GM21515 (cell line): ENCODE results near the gene FHOD1.

ENCODE experiments used
- ATAC-seq: cut with Tn5 transposase; IDR thresholded peaks from one replicate; pipeline ENCODE4 v1.9.1; 2021; ENCODE audit not compliant: unreplicated experiment

Gene FHOD1

DNA sequence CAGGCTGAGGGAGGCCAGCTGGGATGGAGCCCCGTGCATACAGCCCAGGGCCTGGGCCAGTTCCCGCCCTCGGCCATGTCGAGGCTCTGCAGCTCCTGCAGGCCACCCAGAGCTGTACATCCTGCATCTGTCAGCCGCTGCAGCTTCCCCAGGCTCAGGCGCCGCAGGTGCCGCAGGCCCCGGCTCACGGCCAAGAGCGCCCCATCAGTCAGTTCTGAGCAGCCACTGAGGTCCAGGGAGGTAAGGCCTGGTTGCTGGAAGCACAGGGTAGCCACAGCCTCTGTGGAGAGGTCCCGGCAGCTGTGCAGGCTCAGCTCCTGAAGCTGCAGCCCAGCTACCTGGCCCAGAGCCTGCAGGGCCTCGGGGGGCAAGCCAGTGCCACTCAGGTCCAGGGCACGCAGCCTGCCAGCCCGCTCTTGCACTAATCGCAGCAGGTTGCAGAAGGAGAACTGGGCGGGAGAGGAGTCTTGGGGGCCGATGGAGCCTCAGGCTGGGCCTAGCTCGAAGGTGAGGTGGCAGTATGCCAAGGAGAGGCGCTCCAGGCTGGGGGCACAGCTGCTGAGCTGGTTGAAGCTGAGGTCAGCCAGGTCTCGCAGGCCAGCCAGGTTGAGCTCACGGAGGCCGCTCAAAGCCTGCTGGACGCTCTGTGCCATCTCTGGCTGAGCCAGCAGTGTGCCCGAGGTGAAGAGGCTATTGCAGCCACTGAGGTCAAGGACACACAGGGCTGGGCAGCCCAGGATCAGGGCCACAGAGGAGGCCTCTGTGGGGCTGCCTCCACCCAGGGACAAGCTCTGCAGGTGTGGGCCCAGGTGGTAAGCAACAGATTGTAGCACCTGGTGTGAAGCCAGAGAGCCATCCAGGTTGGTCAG lies 37.0 kb downstream of the FHOD1 start:
- no peak for ATAC-seq

DNA sequence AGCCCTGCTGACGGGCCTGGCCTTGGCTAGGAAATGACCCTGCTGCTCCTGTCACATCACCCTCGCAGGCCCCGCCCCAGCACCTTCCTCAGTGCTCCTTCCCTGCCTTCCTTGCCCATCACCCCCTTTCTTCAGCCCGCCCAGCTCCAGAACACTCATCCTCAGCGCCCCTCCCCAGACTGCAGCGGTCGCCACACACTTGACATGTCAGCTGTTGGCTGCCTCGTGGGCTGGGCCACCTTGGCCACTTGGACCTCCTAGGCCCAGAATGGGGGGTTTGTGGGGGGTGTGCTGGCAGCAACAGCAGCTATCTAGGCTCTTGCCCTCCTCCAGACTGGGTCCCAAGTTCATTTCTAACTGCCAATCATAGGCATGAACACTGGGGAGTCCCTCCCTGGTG lies 37.7 kb downstream of the FHOD1 start:
- no peak for ATAC-seq

DNA sequence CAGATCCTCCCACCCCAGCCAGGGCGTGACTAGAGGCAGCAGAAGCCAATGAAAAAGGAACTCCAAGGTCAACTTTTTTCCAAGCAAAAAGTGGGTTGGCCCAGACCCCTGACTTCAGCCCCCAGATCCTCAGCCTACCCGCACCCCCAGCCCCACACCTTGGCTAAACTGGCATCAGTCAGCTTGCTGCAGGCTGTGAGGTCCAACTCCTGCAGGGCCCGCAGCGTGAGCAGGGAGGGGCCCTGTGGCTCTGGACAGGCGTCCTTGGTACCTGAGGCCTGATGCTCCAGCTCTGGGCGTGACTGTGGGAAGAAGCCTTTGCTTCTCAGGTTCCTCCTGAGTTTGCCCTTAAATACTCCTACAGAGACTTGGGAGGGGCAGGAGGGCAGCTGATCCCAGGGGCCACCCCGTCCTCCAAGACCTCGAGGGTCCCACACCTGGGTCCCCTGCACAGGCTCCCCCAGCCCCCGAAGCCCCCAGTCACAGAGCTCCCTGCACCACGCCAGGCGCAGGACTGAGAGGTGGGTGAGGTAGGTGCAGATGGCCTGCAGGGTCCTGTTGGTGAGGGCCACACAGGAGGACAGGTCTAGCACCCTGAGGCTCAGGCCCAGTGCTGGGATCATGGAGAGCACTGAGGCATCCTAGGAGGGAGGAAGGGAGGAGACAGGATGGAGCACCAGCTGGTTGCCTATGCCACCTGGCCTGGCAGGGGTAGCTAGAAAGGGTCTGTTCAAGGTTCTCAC lies 39.0 kb downstream of the FHOD1 start:
- no peak for ATAC-seq

GRCh38 chr16:67207249-67208091 lies 39.8 kb downstream of the FHOD1 start:
- ATAC-seq, result no peak

DNA sequence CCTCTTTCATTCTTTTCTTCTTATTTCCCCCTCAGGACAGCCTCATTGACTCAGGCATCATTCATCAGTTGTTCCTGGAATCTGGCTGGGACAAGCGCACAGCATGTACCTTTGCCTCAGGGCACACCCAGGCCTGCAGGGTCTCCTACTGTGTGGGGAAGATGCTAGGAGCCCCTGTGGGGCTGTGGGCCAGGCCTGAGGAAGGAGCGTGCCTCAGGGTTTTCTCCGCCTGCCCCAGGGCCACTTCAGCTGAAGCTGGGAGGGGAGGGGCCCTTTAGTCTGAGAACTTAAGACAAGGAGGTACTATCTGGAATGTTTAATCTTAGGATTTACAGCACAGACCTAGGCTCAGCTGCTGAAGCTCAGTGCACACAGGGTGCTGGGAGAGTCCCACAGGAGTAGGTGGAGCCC lies 40.4 kb downstream of the FHOD1 start:
- ATAC-seq, result no peak

DNA sequence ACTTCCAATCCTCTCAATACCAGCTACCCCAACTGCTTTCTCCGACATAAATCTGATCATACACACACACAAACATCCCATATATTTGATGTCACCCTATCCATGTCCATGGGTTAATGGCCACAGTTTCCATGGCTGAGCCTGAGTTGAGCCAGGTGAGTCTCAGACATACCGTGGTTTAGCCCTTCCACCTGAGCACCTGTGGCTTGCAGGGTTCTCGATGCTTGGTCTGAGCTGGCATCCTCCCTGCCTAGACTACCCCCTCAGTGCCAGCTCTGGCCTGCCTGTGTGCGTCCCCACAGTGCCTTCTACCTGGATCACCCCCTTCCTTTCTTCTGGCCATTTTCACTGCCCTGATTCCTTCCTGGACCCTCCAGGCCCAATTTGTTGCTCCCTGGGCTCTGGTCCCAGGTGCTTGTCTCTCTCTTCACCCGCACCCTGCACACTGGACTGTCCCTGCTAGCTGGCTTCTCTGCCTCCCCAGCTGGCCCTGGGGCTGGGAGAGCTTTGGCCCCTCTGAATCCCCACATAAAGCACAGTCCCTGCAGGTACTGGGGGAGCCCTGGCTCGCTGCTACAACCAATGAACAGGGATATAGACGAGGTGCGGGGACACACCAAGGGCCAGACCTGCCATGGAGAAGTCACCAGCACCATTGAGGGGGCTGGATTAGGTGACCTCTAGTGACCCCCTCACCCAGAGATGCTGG lies 41.0 kb downstream of the FHOD1 start:
- ATAC-seq, result no peak

DNA sequence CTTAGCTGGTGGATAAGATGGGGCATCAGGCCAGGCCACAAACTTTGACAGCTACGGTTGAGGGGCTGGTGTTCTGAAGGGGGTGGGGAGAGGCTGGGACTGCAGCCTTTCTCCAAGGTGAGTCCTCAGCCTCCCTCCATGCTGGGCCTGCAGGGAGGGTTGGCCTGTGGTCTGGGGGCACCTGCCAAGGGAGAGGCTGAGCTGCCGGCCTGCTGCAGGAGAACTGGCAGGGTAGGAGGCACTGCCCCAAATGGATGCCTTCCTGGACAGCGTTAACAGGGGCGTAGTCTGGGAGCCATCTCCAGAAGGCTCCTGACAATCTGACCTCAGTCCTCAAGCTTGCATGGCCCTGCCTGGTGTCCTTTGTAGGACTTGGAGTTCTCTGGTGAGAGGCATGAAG lies 43.2 kb downstream of the FHOD1 start:
- ATAC-seq, result no peak

- no peak for ATAC-seq
Measured at GRCh38 chr16:67202956-67203493, 44.3 kb downstream of the FHOD1 start.

GRCh38 chr16:67202426-67202825 lies 44.9 kb downstream of the FHOD1 start:
- ATAC-seq, result no peak

- no peak for ATAC-seq
Measured at GRCh38 chr16:67201411-67202345, 45.6 kb downstream of the FHOD1 start.

- no peak for ATAC-seq
Measured at GRCh38 chr16:67200491-67200890, 46.8 kb downstream of the FHOD1 start.

DNA sequence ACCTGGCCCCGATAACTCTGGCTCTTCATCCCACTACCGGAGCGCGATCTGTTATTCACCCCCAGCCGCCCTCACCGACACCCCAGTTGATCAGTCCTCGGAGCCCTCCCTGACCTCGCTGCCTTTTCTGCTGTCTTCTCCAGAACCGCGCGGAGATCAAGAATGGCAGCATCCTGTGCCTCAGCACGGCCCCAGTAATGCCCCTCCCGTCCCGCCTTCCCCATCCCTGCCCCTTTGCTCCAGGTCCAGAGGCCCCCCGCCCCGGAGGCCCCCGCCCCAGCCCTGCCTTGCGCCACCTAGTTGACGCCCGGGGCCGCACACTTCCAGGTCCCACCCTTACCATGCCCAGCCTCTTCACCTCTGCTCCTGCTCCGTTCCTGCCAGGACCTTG lies 47.5 kb downstream of the FHOD1 start:
- no peak for ATAC-seq

DNA sequence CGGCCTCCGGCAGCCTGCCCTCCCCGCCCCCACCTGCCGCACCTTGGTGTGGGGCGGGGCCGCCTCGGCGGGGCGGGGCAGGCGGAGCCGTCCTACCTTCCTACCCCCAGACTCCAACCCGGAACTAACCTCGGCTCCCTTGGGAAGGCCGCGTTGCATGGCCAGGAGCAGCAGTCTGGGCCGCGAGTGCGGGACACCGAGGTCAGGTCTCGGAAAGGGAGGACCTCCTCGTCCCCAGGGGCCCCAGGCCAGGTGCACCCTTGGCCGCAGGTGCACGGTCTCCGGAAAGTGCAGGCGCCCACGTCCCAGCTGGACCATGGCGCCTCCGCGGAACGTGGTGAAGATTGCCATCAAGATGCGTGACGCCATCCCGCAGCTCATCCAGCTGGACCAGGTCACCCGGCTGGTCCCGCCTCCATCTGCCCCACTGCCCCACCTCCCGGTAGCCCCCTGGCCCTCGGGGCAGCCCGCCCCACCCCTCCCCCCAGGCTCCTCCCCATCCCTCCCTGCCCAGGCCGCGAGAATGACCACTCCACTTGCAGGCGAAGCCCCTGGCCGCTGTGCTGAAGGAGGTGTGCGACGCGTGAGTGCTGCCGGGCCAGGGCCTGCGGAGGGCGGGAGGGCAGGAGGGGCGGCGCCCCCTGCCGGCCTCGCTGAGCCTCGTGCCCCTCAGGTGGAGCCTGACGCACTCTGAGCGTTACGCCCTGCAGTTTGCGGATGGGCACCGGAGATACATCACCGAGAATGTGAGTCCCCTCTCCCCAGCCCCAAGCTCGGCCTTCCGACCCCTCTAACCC lies 48.1 kb downstream of the FHOD1 start, which contains the start of gene ELMO3:
TSS of gene ELMO3 (plus strand) at position 121 of the 797 bp plus-strand sequence. CDS start at position 317, 196 bp downstream.
- ATAC-seq, result no peak

GRCh38 chr16:67198238-67198734 lies 49.0 kb downstream of the FHOD1 start:
- ATAC-seq, result no peak

DNA sequence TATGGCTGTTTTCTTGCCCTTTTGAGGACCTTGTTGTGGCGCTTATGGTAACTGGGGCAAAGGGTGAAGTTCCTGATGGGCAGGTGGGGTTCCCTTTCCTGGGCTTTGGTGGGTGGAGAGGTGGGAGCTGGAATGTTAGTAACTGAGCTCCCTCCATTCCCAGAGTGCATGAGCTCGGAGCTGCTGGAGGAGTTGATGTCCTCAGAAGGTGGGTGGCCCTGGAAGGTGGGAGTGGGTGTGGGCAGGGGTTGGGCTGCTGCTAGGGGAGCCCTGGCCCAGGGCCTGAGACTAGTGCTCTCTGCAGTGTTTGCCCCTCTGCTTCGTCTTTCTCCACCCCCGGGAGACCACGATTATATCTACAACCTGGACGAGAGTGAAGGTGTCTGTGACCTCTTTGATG lies 49.6 kb downstream of the FHOD1 start:
- ATAC-seq, result no peak

GRCh38 chr16:67196881-67197280 lies 50.4 kb downstream of the FHOD1 start:
- no peak for ATAC-seq

DNA sequence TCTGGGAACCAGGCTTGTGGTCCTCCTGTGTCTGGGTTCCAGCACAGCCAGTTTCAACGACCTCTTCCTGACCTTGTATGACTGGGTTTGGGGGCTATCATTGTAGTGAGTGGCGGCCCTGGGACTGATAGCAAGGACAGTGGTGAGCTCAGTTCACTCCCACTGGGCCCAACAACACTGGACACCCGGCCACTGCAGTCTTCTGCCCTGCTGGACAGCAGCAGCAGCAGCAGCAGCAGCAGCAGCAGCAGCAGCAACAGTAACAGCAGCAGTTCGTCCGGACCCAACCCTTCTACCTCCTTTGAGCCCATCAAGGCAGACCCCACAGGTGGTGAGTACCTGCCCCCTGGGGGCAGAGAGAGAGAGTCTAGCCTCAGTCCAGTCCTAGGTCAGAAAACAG lies 51.6 kb downstream of the FHOD1 start:
- no peak for ATAC-seq

GRCh38 chr16:67194260-67194659 lies 53.0 kb downstream of the FHOD1 start:
- ATAC-seq, result no peak
